ENCODE measurements around the gene CACNA2D4.

The CACNA2D4 gene

GRCh38 chr12:1797991-1798640, 120.3 kb downstream of the CACNA2D4 start:
- peak; percentile 58 for DNase-seq

- DNase-seq: no peak
Measured at GRCh38 chr12:1797011-1797901, 121.2 kb downstream of the CACNA2D4 start.

DNA sequence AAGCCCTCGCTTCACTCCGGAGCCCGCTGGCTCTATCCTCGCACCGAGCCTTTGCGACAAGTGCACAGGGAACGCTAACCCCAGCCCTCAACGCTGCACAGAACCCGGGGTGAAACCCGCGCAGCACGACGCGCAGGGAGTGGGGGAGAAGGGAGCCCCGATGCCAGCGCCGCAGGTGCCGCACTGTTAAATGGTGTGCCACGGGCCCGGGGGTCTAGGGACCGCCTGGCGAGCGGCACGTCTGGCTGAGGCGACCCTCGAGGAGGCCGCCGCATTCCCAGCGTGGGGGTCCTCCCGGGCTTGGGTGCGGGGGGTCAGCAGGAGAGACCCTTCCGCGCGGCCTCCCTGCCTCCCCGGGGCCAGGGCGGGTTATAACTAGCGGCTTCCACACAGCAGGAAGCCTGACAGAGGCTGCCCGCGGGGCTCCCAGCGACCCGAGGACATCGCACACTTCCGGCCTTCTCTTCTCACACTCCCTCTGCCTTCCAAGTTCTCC, 121.9 kb downstream of the CACNA2D4 start:
- DNase-seq: peak; percentile 54

- peak; percentile 94 for DNase-seq
Measured at GRCh38 chr12:1795785-1796514, 122.5 kb downstream of the CACNA2D4 start.

GRCh38 chr12:1795221-1795784, 123.1 kb downstream of the CACNA2D4 start:
- peak; percentile 62 for DNase-seq

DNA sequence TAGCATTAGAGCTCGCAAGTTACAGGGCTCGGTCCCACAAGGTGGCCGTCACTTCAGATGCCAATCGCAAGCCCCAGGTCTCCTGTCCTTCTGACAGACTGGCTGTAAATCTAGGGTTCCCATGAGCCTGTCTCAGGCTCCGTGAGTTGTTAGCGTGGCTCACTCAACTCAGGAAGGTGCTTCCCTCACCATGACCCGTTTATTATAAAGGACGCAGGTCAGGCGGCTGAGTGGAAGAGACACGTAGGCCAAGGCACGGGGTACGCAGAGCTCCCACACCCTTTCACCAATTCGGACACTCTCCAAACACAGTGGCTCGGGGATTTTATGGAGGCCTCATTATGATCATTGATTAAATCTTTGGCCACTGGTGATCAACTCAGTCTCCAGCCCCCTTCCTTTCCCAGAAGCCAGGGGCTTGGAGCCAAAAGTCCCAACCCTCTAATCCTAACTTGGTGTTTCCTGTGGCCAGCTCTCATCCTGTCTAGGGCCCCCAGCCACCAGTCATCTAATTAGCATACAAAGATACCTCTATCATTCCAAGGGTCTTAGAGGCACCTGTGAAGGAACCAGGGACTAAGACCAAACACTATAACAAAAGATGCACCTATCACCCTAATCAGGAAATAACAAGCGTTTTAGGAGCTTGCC, 123.9 kb downstream of the CACNA2D4 start:
- DNase-seq: peak; percentile 54

DNA sequence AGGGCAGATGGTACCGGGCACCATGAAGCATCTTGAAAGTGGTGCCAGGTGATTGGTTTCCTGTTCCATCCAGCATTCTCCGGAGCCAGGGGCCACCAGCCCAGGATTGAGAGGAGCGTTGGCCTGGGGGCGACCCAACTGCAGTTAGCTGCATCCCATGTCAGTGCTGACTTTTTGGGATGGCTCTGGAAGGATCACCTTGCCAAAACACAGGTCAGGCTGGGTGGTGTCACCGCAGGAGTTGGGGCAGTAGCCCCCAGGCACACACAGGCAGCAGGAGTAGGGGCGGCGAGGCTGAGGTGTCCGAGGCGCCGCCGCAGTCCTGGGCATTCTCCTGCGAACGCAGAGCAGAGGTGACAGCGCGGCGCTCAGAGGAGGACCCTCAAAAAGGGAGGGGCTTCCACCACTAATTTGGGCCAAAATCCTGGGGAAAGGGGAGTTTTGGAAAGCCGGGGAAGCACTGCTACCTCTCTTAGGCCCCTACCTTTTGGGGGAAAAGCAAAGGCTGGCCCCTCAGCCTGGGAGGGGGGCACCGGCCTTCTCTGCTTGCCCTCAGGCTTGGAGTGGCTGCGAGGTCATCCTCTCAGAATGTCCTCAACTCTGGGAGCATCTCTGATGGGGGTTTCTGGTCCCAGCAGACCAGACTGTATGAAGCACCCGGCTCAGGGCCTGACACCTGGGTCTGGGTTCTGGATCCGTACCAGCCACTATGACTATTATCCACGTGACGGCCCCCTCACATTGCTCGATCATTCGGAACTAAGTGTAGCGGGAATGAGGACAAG, 124.8 kb downstream of the CACNA2D4 start:
- peak; percentile 55 for DNase-seq

DNA sequence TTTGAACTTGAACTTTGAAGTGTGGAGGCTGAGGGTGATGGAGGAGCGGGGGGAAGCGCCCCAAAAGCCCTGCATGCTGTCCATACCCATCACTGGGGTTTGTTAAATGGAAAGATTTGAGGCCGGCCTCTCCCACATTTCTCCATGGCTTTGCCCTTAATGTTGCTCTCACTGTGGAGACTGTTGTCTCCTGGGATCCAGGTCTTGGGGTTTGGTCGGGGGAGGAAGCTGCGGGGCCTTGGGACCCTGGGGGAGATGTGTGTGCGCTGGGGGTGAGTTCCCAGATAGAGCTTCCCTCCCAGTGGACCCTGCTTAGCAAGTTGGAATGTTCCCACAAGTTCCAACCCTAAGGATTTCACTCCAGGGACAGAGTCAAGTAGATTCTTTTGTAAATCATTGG, 126.0 kb downstream of the CACNA2D4 start:
- DNase-seq: no peak

DNA sequence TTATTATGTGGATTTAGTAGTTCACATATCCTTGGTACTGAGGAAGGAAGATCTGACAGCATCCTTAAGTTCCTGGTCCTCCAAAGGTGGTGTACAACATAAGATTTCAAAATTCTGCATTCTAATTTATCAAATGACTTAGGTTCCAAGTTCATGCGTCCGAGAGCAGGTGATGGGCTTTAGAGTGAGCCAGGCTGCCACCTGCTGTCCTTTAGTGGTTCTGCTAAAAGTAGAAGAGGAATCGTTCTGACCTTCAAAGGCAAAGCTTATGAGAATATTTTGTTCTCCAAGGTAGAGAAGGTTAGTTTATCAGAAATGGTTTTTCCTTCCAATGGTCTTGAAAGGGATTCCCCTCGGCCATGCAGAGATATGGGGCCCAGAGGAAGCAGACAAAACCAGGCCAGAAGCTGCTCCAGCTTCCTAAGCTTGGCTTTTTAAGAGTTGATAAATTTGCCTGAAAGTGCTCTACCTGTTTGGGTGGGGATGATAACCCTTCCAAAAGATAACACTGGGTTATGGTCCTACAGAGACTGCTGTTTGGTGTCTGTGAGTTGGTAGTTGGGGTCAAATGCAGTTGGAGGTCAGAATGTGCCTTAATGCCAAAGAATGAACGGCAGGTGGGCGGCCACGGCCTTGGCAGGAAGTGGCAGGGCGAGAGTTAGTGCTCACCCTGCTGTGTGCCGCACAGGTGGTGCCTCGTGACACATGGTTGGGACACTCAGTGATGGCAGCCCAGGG, 127.2 kb downstream of the CACNA2D4 start:
- peak; percentile 75 for DNase-seq

- DNase-seq: peak; percentile 52
Measured at GRCh38 chr12:1790444-1790843, 128.0 kb downstream of the CACNA2D4 start.

DNA sequence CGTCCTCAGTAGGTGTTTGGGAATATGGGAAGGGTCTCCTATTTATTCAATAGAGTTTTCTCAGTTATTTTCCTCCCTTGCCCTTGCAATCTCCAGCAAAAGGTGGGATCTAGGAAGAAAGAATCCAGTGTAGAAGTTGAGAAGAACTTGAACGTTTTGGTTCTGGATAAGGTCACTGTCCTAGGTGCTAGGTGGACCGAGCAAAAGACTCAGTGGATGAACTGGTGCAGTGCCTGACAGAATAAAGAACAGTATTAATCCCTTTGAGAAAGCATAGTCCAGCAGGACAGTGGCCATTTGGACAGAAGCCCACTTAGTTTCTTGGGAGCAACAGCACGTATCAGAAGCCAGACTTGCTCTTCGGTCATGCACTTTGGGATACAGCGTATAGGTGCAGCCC, 130.7 kb downstream of the CACNA2D4 start:
- no peak for DNase-seq

GRCh38 chr12:1782215-1782614, 136.2 kb downstream of the CACNA2D4 start:
- DNase-seq: no peak

DNA sequence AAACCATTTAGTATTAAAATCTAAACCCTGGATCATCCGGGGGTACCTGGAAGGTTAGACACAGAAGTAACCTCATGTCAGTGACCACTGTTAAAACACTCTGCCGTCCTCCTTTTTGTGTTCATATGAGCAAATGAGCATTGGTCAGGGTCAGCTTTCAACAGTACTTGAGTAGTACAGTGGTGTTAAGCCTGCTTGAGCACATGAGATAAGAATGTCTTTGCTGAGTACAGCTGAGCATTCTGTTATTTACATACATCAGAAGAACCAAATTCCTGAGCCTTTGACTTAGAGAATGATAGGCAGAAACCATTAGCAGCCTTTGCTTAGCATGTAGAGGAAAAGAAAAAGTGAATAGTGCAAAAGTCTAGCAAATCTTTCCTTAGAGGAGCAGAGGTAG, 136.7 kb downstream of the CACNA2D4 start:
- no peak for DNase-seq

DNA sequence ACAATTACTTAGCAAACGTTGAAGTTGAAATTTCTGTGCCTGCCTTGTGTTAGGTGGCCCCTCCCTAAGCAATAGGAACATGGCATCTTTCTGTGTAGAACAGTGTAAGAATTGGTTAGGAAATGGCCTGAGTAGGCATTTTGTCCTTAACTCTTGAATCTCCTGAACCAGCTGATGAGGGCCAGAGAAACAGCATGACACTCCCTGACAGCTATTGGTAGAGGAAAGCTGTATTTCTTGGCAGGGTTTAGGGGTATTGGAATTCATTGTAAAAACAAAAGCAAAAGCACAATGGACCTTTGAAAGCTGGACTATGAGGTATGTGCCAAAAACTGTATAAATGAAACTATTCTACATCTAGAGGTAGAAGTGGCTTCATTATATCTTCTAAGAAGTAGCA, 138.7 kb downstream of the CACNA2D4 start:
- no peak for DNase-seq

DNA sequence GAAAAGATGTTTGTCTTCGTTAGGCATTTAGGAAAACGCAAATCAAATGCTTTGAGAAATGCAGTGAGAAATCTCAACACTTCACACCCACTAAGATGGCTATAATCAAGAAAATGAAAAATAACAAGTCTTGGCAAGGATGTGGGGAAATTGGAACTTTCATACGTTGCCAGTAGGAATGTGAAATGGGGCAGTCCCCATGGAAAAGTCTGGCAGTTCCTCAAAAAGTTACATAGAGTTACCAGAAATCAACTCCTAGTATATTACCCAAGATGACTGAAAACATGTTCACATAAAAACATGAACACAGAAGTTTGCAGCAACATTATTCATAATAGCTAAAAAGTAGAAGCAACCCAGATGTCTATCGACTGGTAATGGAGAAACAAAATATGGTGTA, 139.5 kb downstream of the CACNA2D4 start:
- DNase-seq: no peak

DNA sequence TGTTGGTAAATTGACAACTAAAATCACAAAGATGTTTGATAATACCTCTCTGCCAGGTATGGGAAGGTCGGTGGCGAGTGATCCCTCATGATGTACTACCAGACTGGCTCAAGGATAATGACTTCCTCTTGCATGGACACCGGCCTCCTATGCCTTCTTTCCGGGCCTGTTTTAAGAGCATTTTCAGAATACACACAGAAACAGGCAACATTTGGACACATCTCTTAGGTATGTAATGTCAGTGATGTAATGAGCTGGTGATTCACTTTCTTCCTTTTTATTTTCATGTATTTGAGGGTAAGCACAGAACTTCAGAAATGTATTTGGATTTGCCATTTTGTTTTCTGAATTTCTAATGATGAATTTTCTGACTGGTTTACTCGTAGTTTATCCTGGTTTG, 140.7 kb downstream of the CACNA2D4 start:
- DNase-seq: no peak

GRCh38 chr12:1776170-1776921, 142.1 kb downstream of the CACNA2D4 start:
- DNase-seq: peak; percentile 89

DNA sequence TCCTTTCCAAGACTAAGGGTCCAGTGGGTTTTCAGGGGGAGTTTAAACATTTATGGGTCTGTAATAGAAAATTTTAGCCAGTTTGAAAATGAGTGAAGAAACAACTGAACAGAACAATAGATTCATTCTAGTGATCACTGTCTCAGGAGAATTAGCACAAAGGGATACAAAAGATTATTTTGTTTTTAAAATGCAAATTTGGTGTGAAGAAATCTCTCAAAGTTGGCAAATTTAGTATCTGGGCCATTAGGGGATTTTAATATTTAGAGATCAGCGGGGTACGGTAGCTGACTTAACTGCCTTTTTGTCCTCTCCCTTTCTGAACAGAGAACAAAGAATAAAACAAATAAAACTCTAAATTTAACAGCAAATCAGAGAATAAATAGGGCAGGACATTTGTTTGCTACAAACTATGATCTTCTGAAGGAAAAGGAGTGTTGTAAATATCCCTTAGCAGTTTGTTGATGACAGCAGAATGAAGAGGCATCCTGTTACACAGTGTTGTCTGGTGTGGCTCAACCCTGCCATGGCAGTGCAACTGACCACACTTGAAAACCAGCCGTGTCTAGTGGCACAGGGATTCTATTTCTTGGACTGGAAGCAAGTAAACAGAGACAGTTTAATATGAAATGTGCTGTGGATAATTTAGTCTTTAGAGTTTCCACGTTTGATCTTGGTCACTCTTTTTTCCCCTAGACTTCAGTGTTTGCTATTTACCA, 144.4 kb downstream of the CACNA2D4 start:
- peak; percentile 72 for DNase-seq

DNA sequence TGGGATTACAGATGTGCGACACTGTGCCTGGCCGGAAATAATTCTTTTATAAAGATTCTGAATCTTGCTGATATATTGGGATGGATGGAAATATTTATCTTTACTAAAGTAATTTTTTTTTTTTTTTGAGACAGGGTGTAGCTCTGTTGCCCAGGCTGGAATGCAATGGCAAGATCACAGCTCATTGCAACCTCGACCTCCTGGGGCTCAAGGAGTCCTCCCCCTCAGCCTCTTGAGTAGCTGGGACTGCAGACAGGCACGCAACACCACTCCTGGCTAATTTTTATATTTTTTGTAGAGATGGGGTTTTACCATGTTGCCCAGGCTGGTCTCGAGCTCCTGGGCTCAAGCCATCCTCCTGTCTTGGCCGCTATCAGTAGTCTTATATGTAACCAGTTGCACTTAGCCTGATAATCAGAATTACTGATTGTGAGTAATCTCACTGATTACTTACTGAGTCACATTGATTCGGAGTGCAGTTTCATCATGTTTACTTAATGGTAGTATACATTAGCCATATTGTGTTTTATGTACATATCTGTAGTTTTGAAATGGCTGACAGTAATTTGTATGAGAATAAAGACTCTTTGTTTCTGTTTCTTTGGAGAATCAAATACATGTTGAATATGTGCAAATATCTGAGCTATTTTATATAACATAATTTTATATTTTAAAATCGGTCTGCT, 148.5 kb downstream of the CACNA2D4 start:
- DNase-seq: no peak

Data from islet precursor cell (in vitro differentiated cells).